Inferior parietal cortex (tissue), 1 donor: ENCODE measurements around the gene SLC4A3.
A peak's percentile ranks its signal among the peaks of the same experiment; 100 is the strongest.

Source experiments
- DNase-seq: peaks from one replicate; pipeline ENCODE4 v3.0.0-alpha.2; 2016; ENCODE audit errors: extremely low spot score

The SLC4A3 gene, protein sequence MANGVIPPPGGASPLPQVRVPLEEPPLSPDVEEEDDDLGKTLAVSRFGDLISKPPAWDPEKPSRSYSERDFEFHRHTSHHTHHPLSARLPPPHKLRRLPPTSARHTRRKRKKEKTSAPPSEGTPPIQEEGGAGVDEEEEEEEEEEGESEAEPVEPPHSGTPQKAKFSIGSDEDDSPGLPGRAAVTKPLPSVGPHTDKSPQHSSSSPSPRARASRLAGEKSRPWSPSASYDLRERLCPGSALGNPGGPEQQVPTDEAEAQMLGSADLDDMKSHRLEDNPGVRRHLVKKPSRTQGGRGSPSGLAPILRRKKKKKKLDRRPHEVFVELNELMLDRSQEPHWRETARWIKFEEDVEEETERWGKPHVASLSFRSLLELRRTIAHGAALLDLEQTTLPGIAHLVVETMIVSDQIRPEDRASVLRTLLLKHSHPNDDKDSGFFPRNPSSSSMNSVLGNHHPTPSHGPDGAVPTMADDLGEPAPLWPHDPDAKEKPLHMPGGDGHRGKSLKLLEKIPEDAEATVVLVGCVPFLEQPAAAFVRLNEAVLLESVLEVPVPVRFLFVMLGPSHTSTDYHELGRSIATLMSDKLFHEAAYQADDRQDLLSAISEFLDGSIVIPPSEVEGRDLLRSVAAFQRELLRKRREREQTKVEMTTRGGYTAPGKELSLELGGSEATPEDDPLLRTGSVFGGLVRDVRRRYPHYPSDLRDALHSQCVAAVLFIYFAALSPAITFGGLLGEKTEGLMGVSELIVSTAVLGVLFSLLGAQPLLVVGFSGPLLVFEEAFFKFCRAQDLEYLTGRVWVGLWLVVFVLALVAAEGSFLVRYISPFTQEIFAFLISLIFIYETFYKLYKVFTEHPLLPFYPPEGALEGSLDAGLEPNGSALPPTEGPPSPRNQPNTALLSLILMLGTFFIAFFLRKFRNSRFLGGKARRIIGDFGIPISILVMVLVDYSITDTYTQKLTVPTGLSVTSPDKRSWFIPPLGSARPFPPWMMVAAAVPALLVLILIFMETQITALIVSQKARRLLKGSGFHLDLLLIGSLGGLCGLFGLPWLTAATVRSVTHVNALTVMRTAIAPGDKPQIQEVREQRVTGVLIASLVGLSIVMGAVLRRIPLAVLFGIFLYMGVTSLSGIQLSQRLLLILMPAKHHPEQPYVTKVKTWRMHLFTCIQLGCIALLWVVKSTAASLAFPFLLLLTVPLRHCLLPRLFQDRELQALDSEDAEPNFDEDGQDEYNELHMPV

DNA sequence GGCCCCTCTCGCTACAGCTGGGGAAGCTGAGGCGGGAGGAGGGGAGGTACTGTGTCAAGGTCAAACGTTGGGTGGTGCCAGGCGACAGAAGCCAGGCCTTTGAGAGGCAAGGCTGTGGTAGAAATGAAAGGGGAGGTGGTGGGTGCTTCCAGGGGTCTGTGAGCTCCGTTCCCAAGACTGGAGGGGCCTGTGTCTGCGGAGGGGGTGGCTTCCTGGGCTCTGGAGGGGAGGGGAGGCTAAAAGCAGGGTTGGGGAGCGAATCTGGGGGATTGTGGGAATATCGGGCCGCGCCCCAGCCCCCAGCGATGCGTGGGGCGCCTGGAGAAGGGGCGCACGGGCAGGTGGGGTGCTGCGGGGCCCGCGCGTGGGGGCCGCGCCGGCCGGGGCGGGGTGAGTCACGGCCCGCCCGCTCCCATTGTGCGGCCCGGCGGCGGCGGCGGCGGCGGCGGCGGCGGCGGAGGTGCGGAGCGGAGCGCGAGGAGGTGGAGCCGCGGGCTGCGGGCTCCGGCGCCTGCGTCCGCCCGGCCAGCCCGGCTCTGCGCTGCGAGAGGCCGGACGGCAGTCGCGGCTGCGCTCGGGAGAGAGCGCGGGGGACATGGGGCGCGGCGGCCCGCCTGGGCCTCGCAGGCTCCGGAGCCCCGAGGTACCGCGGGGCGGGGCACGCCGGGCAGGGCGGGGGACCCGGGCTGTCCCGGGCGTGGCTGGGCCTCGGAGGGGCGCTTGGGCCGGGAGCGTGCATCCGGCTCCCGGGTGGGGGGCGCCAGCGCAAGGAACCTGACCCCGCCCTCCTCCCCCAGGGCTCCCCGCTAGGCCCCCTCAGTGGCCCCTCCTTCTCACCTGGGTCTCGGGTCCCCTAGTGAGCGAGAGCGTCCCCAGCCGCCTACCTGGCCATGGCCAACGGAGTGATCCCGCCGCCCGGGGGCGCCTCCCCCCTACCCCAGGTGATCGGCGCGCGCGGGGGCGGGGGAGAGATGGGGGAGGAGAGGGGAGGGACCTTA, at the start of gene SLC4A3:
SLC4A3 (plus strand) TSS at position 528 of the 998 bp plus-strand sequence; CDS start at position 891, 363 bp downstream.
- no peak for DNase-seq

DNA sequence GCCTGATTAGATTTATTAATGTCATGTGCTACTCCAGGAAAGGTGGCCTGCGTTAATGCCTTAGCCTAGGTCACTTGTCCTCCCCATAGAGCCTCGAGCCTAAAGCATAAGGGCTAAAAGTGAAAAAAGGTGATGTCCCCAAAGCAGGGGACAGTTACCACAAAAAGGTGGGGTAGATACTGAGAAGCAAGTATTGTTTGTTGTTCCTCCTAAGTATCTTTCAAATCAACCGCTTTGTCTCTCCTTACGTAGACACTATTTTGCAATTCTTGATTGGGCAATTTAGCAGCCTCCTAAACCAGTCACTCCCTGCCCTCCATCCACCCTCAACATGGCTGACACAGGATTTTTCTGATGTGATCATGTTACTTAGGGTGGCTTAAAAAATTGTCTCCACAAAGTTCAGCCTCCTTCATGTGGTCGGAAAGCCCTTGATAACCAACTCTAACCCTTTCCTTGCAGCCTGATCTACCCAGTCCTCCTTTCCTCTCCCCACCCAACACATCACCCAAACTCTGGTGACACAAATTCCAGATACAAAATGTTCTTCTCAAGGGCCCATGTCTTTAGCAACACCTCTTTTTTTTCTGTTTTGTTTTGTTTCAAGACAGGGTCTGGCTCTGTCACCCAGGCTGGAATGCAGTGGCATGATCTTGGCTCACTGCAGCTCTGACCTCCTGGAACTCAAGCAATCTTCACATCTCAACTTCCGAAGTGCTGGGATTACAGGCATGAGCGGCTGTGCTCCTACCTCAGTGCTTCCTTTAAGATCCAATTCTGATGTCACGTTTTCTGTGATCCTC, 48.4 kb upstream of the SLC4A3 start:
- DNase-seq: no peak

DNA sequence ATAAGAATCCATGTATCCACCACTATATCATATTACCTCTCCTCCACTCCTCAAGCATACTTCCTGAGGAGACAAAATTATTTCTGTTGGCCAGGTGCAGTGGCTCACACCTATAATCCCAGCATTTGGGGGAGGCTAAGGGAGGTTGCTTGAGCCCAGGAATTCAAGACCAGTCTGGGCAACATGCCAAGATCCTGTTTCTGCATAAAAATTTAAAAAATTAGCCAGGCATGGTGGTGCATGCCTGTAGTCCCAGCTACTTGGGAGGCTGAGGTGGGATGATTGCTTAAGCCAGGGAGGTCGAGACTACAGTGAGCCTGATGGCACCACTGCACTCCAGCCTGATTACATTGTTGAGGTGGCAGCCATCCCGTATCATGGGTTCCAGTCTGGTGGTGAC, 46.1 kb upstream of the SLC4A3 start:
- DNase-seq: no peak

DNA sequence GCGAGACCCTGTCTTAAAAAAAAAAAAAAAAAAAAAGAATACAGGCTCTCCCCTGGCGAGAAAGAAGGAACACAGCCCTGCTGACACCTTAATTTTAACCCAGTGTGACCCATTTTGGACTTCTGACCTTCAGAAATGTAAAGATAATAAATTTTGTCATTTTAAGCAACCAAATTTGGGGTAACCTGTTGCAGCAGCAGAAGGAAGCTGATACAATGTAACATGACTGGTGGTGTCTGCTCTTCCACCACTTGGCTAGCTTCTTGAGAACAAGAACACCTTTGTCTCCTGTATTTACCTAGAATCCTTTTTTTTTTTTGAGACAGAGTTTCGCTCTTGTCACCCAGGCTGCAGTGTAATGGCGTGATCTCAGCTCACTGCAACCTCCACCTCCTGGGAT, 36.3 kb upstream of the SLC4A3 start:
- no peak for DNase-seq

DNA sequence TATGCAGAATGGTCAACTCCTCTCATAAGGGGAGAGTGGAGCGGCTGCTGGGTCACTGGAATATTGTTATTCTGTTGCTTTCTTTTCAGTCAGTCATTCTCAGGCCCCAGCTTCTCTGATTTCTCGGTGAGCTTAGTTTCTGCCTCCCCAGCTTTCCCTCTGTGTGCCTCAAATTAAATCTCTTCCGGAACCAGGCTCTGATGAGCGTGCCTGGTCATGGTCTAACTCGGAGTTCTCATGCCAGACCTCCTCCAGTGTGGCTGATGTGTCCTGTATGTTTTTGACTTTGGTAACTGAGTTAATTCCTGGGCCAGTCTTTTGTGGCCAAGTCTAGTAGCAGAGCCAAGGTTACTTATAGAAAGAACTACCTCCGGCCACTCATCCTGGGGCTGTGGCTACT, 34.7 kb upstream of the SLC4A3 start:
- DNase-seq: no peak

DNA sequence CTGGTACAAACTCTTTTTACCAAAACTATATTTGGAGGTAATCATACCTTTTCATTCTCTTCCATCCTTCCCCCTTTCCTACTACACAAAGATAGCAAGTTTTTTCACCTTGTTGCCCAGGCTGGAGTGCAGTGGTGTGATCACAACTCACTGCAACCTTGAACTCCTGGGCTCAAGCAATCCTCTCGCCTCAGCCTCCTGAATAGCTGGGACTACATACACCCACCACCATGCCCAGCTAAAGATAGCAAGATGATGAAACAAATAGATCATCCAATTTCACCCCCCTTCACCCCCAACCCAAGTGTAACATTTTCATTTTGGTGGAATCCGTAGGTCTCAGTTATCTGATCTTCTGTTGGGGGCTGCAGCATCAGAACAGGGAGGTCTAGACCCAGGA, 34.3 kb upstream of the SLC4A3 start:
- no peak for DNase-seq

DNA sequence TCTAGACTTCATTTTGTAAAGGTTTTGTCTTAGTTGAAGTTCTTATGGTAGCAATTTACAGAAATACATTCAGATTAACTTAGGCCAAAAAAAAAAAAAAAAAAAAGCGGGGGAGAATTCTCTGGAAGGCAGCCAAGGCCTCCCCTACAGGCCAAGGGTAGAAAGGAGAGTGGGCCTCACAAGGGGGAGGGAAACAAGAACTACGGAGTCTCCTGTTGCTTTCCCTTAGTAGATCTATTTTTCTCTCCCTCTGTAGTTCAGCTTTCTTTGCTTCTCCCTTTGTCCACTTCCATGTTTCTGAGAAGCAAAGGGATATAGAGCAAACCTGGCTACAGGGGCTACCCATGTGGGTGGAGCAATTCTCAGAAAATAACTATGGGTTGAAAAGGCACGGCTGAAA, 32.2 kb upstream of the SLC4A3 start:
- no peak for DNase-seq

DNA sequence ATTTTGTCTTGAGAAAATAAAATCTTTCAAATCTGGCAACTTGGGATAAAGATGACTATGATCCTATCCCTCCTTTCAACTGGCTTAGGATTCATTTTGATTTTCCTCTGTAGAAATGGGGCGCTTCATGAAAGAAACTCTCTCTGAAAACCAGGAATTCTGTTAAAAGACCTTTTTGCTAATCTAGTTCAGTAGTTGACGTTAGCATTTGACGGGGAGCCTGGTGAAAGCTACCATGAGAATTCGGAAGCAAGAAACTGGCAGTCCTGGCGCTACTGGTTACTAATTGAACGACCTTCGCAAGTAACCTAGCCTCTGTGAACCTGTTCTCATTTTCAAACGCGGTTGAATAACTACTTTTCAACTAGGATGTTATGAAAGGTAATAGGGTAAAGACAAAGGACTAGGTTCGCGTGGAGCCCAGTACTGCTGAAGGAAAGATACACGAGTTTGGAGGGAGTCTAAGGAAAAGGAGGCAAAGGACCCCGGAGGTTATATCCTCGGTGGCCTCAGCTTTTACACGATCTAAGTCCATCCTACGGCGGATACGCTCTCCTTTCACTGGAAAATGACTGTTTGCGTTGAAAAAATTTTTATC, 30.4 kb upstream of the SLC4A3 start:
- peak; percentile 52 for DNase-seq

DNA sequence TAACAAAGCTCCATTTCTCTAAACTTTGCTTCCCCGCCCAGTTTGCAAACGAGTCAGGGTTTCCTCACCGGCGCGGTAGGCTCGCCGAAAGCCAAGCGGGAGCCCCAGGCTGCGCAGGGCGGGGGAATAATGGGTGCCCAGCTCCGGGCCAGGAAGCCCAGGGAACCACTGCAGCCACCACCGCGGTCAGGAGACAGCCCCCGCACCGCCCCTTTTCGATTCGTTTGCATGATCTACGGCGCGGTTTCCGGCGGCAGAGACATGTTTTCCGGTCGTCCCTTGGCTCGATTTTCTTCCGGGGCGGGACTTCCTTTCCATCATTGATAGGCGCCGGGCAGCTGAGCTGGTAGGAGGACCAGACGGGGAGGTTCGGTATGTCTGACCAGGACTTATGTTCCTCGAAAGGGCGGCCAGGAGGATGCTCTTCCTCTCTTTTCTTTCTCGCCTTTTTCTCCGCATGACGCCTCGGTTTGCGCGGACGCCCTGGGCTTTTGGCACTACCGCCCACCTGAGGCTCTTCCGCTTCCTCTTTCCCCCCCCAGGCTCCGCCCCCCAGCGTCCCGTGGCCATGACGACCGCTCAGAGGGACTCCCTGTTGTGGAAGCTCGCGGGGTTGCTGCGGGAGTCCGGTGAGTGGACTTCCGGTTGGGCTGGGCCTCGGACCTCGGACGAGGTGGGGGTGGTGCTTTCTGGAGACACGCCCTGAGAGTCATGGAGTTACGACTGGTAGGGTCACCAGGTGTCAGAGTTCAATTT, 29.7 kb upstream of the SLC4A3 start, which contains the start of gene STK11IP:
STK11IP (plus strand) TSS at position 306 of the 756 bp plus-strand sequence; CDS start at position 569, 263 bp downstream.
- DNase-seq: peak; percentile 97

DNA sequence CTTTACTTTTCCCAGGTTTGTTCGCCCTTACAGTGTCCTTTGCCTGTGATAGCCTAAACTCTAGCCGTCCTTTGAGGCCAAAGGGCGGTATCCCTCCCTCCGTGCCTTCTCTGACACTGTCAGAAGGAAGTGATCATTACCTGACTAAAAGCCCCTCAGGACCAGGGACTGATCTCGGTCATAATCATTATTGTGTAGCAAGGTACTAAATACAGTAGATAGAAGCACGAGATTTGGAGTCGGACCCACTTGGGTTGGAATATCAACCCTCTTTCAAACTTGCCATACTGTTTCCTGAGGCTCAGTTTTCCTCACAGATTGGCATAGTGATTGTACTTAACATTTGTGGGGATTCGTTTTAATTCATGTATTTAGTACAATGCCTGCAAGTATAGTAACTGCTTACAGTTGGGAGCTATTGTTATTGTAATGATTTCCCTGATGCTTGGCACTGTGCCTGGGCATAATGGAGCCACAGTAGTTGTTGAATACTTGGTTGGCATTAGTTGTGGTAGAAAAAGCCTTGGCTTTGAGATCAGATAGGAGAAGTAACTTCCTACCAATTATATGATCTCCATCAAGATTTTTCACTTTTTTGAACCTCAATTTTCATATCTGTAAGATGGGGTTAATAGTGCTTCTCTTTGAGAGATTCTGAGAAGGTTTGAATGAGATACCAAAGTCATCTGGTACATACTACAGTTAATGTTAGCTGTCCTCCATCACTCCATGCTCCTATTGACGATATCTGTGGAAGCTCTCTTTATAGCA, 28.9 kb upstream of the SLC4A3 start:
- no peak for DNase-seq

DNA sequence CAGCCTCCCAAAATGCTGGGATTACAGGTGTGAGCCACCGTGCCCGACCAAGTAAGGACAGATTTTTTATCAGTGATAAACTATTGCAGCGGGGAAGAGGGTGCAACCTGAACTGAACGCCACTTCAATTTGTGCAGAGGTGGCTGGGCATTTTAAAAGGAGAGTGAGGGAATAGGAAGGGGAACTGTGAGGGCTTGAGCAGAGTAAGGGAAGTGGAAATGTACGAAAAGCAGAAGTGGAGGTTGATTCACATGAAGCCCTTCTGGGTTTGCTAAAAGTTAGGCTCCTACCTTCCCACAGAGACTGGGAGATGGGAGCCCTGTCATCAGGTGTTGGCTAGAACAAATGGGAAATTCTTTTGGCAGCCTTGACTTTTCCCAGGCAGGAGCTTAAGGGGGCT, 23.7 kb upstream of the SLC4A3 start:
- DNase-seq: no peak

DNA sequence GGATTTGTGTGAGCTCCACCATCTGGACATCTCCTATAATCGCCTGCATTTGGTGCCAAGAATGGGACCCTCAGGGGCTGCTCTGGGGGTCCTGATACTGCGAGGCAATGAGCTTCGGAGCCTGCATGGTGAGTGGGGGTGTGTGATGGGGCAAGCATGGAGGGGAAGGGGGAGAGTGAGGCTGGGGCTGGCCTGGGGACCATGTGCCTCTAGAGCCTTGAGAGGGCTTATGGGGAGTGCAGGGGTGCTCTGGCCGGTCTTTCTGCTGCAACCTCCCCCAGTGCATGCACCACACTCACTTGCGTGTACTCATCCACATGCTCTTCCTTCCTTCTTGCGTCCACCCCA, 21.8 kb upstream of the SLC4A3 start:
- DNase-seq: no peak

DNA sequence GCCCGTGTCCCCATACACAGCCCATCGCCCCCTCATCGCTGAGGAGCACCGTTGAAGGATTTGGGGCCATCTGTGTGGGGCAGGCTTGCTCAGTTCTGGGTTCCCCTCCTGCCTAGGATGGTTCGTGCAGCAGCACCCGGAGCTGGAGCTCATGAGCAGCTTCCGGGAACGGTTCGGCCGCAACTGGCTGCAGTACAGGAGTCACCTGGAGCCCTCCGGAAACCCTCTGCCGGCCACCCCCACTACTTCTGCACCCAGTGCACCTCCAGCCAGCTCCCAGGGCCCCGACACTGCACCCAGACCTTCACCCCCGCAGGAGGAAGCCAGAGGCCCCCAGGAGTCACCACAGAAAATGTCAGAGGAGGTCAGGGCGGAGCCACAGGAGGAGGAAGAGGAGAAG, 19.5 kb upstream of the SLC4A3 start:
- DNase-seq: no peak

DNA sequence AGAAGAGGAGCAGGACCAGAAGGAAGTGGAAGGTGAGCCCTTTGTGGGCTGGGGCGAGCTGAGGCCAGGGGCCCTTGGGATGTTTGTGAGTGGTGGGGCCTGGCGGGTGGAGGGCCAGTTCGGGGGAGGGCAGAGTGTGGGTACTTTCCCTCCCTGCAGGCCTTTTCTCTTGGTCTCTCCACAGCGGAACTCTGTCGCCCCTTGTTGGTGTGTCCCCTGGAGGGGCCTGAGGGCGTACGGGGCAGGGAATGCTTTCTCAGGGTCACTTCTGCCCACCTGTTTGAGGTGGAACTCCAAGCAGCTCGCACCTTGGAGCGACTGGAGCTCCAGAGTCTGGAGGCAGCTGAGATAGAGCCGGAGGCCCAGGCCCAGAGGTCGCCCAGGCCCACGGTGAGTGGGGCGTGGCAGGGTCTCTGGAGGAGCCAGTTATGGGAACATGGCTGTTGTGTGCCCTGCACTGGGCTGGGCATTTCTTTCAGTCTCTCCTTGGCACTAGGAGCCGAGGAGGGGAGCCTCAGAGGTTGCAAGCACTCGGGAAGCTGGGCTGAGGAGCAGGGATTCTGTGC, 18.9 kb upstream of the SLC4A3 start:
- DNase-seq: no peak

DNA sequence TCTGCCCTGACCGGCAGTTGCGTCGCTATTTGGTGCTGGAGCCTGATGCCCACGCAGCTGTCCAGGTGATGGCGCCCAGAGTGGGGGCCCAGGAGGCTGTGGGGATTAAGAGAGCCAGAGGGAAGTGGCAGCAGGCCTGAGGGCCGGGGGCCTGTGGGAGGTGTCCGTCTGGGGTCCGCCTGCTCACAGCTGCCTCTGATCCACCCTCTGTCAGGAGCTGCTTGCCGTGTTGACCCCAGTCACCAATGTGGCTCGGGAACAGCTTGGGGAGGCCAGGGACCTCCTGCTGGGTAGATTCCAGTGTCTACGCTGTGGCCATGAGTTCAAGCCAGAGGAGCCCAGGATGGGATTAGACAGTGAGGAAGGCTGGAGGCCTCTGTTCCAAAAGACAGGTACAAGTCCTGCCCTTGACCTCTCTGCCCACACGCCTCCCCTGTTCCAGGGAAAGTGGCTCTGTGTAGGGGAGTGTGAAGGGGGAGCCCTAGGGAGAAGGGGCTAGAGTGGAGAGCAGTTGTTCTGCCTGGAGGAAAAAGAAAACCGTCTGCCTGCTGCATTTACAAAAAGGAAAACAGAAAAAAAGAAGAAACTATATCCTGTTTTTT, 18.2 kb upstream of the SLC4A3 start:
- no peak for DNase-seq

DNA sequence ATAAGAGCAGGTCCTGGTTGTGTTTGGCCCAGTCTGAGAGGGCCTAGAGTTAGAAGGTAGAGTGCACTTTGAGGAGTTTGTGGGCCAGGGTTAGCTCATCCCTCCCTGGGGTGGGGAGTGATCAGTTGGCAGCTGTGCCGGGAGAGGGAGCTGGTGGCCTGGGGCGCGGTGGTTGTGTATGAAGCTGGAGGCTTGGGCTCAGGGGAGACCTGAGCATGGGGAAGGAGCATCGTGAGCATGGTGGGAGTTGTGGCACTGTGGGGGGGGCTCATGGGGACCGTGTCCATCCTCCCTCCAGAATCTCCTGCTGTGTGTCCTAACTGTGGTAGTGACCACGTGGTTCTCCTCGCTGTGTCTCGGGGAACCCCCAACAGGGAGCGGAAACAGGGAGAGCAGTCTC, 16.1 kb upstream of the SLC4A3 start:
- no peak for DNase-seq

DNA sequence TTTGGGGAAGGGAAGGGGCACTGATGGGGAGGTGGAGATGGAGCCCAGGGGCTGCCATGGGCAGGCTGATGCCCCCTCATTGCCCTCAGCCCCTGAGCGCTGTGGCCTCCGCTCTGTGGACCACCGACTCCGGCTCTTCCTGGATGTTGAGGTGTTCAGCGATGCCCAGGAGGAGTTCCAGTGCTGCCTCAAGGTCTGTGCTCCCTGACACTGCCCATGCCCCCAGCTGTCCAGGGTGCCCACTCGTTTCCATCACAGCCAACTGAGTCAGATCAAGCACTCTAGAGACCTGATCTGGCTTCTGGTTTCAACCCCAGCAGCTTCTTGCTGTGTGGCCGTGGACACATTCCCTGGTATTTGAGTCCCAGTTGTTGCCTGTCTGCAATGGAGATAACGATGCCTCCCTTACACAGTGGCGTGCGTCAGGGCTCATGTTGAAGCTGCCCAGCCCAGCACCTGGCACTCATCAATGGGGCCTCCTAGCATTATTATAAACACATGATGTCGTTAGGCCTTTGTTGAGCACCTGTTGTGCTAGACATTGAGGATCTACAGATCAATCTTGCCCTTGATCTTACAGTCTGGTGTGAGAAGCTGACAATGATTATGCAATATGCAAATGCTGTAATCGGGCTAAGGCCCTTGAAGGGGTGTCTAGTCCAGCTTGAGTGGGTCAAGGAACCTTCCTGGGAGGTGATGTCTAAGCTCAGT, 15.4 kb upstream of the SLC4A3 start:
- DNase-seq: no peak
